GM12878 (cell line): Measurements from ENCODE around the gene NUDT3. TPM values are rescaled to one million over a fixed set of nuclear protein-coding genes. Genes with fewer than 3 reads are reported as not detected.

ENCODE experiments used
- ATAC-seq: fragments of 200-7000 bp; cut with Tn5 transposase; 3 replicates; pipeline ENCODE4 v1.9.1; 2020; ENCODE audit warnings: mild to moderate bottlenecking, moderate library complexity
- BruUV-seq: library from RNA; stranded (reverse); fragments of 400-500 nt; replicated peaks from 2 replicates; lab custom pipeline; 2021; lab: Mats Ljungman, UMichigan
- CTCF ChIA-PET: fragments of 300-600 bp; sonication (Branson Sonifier 250); formaldehyde crosslinking; extraction: SDS; loops from one replicate; lab custom pipeline; 2021; ENCODE audit warnings: inconsistent platforms; lab: Yijun Ruan, JAX
- POLR2A ChIA-PET: fragments of 350-600 bp; formaldehyde crosslinking; extraction: SDS; loops from one replicate; lab custom pipeline; 2021; ENCODE audit warnings: inconsistent platforms; lab: Charles Lee
- RAD21 ChIA-PET: fragments of 300-600 bp; sonication (Branson Sonifier 250); formaldehyde crosslinking; loops from one replicate; lab custom pipeline; 2023; ENCODE audit warnings: antibody characterized with exemption; ENCODE audit not compliant: unreplicated experiment; lab: Charles Lee
- SMC1A ChIA-PET: fragments of 300-600 bp; sonication (Branson Sonifier 250); formaldehyde crosslinking; loops from one replicate; lab custom pipeline; 2023; ENCODE audit not compliant: unreplicated experiment, uncharacterized antibody; lab: Charles Lee
- DNase-seq: peaks from one replicate; pipeline ENCODE4 v3.0.0-alpha.2; 2011; ENCODE audit warnings: low read depth, low spot score
- FAIRE-seq: peaks from 3 replicates; lab custom pipeline; 2011; peaks lifted over from hg19 to GRCh38; lab: Jason Lieb, UNC
- H2AFZ ChIP-seq: 2 replicates; pipeline ENCODE4 v1.6.0; 2011; ENCODE audit warnings: low read depth, low read length, control low read depth; ENCODE audit not compliant: control insufficient read depth
- H3K27ac ChIP-seq: 2 replicates; pipeline ENCODE4 v1.5.1; 2011; ENCODE audit warnings: control low read depth; ENCODE audit not compliant: control insufficient read depth, insufficient read depth
- H3K27me3 ChIP-seq, 2 experiments: replicated peaks in 1 of 2; 2 replicates each; pipeline versions ENCODE4 v1.6.0 to v1.6.1; 2011; ENCODE audit warnings: low read length in 1 of 2; ENCODE audit not compliant: control insufficient read depth in 2 of 2, insufficient read depth in 2 of 2
- H3K36me3 ChIP-seq, 2 experiments: 2 replicates each; pipeline ENCODE4 v1.5.1; 2011; ENCODE audit warnings: low read length in 1 of 2; ENCODE audit not compliant: control insufficient read depth in 2 of 2, insufficient read depth in 2 of 2
- H3K4me1 ChIP-seq: 2 replicates; pipeline ENCODE4 v1.6.1; 2011; ENCODE audit warnings: mild to moderate bottlenecking, low read length, moderate library complexity, mixed read lengths; ENCODE audit not compliant: control insufficient read depth, insufficient read depth
- H3K4me2 ChIP-seq: 2 replicates; pipeline ENCODE4 v1.6.0; 2011; ENCODE audit warnings: control low read depth; ENCODE audit not compliant: control insufficient read depth, insufficient read depth
- H3K4me3 ChIP-seq: fragments of 200-600 bp; sonication (generic); 2 replicates; pipeline ENCODE4 v1.5.1; 2016
- H3K79me2 ChIP-seq: 2 replicates; pipeline ENCODE4 v1.6.0; 2011; ENCODE audit warnings: low read length; ENCODE audit not compliant: control insufficient read depth, insufficient read depth
- H3K9ac ChIP-seq: 2 replicates; pipeline ENCODE4 v1.8.0; 2011; ENCODE audit warnings: low read length, control low read depth, mixed read lengths; ENCODE audit not compliant: control insufficient read depth, insufficient read depth
- H3K9me3 ChIP-seq: replicated peaks from 3 replicates; pipeline ENCODE4 v1.5.1; 2011; ENCODE audit warnings: mild to moderate bottlenecking, low read length; ENCODE audit not compliant: control insufficient read depth, insufficient read depth
- H4K20me1 ChIP-seq: 2 replicates; pipeline ENCODE4 v1.6.0; 2011; ENCODE audit not compliant: control insufficient read depth, insufficient read depth
- KAT2A ChIP-seq: conservative IDR thresholded peaks from 2 replicates; pipeline ENCODE4 v1.6.1; 2011; ENCODE audit warnings: low read depth, low read length; ENCODE audit not compliant: control insufficient read depth
- WGBS: methylation state at CpG from one replicate; pipeline ENCODE4 v1.1.6; 2016; ENCODE audit warnings: low lambda C conversion rate; ENCODE audit not compliant: insufficient replicate concordance, insufficient coverage; ENCODE audit errors: missing lambda C conversion rate; 5-methylcytosine and 5-hydroxymethylcytosine counted together
- in situ Hi-C: fragments of 300-500 bp; cut with MboI; formaldehyde crosslinking; loops from 9 replicates; pipeline ENCODE4 v1.14.3; 2018; ENCODE audit warnings: mixed read lengths
- intact Hi-C: fragments of 100-400 bp; cut with micrococcal nuclease; formaldehyde crosslinking; loops from one replicate; pipeline ENCODE4 v1.14.2; 2022; ENCODE audit not compliant: unreplicated experiment
- polyA plus RNA-seq, 11 experiments: library from polyadenylated mRNA; depleted of rRNA in 4 of 11; unstranded in 6 of 11; stranded (reverse) in 5 of 11; fragments of >200 nt; fragmentation: Nextera tagmentation in 4 of 11; fragmentation: Illumina TruSeq in 1 of 11; extraction: Ambion mirVana in 4 of 11; extraction: Trizol in 1 of 11; gene quantifications; 1 replicate in 1 of 11; 2 replicates in 10 of 11; pipeline versions ENCODE4 v1.2.1 to v1.2.3, GENCODE V29; 2011 to 2016; ENCODE audit warnings: inconsistent platforms in 2 of 11, missing spikeins in 2 of 11, low read depth in 1 of 11
- total RNA-seq, 4 experiments: library from RNA; depleted of rRNA in 3 of 4; stranded (reverse); fragments of >200 nt in 3 of 4; fragmentation: Illumina TruSeq in 1 of 4; extraction: Trizol in 1 of 4; gene quantifications; 2 replicates each; pipeline versions ENCODE4 v1.2.1 to v1.2.3, GENCODE V29; 2013 to 2021
- TF ChIP-seq, protein P1 (sequence below): fragments of 150-350 bp; IDR thresholded peaks from 2 replicates; pipeline ENCODE4 v1.6.1; 2016; ENCODE audit warnings: low read depth, low read length

The NUDT3 gene
- total and polyA plus RNA-seq, 10 of the 15 experiments (the other 5 are each of a cell fraction or from before 2014, with no cell fraction given), result 2.4 to 32.3 (median 25.5) TPM

DNA sequence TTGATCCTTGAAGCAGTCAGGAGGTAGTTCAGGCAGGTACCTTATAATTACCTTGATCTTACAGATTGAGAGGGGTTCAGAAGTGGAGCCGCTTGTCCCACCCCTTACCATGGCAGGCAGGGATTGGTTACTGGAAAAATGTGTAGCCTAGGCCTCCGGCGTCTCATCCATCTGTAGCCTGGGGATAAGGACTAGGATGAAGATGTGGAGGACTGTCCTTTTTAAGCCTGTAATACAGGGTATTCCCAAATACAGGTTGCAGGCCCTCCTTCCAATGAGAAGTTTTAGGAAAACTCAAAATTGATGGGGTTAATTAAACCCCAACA is 153.0 kb downstream of the NUDT3 start:
- peaks cover 51% of the 10 kb centered on the region for H3K79me2 ChIP-seq
- FAIRE-seq, result no peak
- SMC1A ChIA-PET, result interaction anchor here (1.1 kb wide), 1 partner anchor 44 kb away, joined by 3 read pairs; no protein-coding TSS in a partner anchor

More for the DNA sequence above, 153.0 kb downstream of the NUDT3 start:
- Histone ChIP-seq H3K4me1 (peaks cover 21% of the 10 kb centered on the region), H3K27me3 (no peaks in the 10 kb centered on the region), H2AFZ (no peak overlapping the region), H3K9ac (peak overlapping the region; percentile 99), H3K4me3 (peak overlapping the region; percentile 93), H3K4me2 (peak overlapping the region; percentile 85), H3K9me3 (no peaks in the 10 kb centered on the region), H3K36me3 (peaks cover 27 to 33% of the 10 kb centered on the region in 2 experiments), H4K20me1 (peaks cover 5% of the 10 kb centered on the region; the same call in 1 of the 2 replicates), H3K27ac (no peak overlapping the region; the same call in 1 of the 2 replicates)
- 44% methylated on average over 3 of the region's 3 CpGs for WGBS
- BruUV-seq, result no TSS peak
- ChIA-PET CTCF (interaction anchor here (1.4 to 1.5 kb wide), 2 partner anchors 43 to 175 kb away, joined by 4 to 6 read pairs; no protein-coding TSS in a partner anchor), POLR2A (interaction anchor here (0.5 to 1.2 kb wide), 2 partner anchors 16 to 160 kb away, joined by 3 to 4 read pairs; no protein-coding TSS in a partner anchor), RAD21 (interaction anchor here (1.1 kb wide), 2 partner anchors 15 to 43 kb away, joined by 3 to 4 read pairs; no protein-coding TSS in a partner anchor)
- ATAC-seq (no peak), DNase-seq (no peak)
- intact Hi-C loops (no loop called here), in situ Hi-C loops (loop anchor here (25.0 kb wide), 1 partner anchor 373 kb away; no protein-coding TSS in a partner anchor)
- TF ChIP-seq, protein P1, sequence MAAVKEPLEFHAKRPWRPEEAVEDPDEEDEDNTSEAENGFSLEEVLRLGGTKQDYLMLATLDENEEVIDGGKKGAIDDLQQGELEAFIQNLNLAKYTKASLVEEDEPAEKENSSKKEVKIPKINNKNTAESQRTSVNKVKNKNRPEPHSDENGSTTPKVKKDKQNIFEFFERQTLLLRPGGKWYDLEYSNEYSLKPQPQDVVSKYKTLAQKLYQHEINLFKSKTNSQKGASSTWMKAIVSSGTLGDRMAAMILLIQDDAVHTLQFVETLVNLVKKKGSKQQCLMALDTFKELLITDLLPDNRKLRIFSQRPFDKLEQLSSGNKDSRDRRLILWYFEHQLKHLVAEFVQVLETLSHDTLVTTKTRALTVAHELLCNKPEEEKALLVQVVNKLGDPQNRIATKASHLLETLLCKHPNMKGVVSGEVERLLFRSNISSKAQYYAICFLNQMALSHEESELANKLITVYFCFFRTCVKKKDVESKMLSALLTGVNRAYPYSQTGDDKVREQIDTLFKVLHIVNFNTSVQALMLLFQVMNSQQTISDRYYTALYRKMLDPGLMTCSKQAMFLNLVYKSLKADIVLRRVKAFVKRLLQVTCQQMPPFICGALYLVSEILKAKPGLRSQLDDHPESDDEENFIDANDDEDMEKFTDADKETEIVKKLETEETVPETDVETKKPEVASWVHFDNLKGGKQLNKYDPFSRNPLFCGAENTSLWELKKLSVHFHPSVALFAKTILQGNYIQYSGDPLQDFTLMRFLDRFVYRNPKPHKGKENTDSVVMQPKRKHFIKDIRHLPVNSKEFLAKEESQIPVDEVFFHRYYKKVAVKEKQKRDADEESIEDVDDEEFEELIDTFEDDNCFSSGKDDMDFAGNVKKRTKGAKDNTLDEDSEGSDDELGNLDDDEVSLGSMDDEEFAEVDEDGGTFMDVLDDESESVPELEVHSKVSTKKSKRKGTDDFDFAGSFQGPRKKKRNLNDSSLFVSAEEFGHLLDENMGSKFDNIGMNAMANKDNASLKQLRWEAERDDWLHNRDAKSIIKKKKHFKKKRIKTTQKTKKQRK, result no peak
- no peak for TF ChIP-seq KAT2A
